ENCODE data around the gene SYT7.
A peak's percentile ranks its signal among the peaks of the same experiment; 100 is the strongest.
"Not testable (repeated sequence)": the region's sequence is repeated elsewhere in the genome, so short reads cannot be mapped to it uniquely, and the experiment has no call there.

The SYT7 gene

GRCh38 chr11:61484541-61484940 is 96.3 kb downstream of the SYT7 start:
- in situ Hi-C loops (cut with MboI; ENCODE audit: low sequenced_read_pairs, unreplicated experiment) = no loop called here
- TF ChIP-seq CTCF (IDR thresholded peaks at IDR 0.05; ENCODE audit: borderline replicate concordance, control extremely low read depth, extremely low read depth, insufficient read depth, missing control alignments) = no peak
- no peak for DNase-seq (ENCODE audit: low spot score)

- TF ChIP-seq CTCF (IDR thresholded peaks at IDR 0.05; ENCODE audit: borderline replicate concordance, control extremely low read depth, extremely low read depth, insufficient read depth, missing control alignments) = peak; percentile 52
- peak; percentile 75 for DNase-seq (ENCODE audit: low spot score)
- in situ Hi-C loops (cut with MboI; ENCODE audit: low sequenced_read_pairs, unreplicated experiment) = no loop called here
These were observed 98.4 kb downstream of the SYT7 start for GRCh38 chr11:61482513-61482912.

GRCh38 chr11:61481806-61482205 is 99.1 kb downstream of the SYT7 start:
- in situ Hi-C loops (cut with MboI; ENCODE audit: low sequenced_read_pairs, unreplicated experiment) = no loop called here
- no peak for DNase-seq (ENCODE audit: low spot score)
- TF ChIP-seq CTCF (IDR thresholded peaks at IDR 0.05; ENCODE audit: borderline replicate concordance, control extremely low read depth, extremely low read depth, insufficient read depth, missing control alignments) = no peak

GRCh38 chr11:61480994-61481335 is 99.9 kb downstream of the SYT7 start:
- no peak for TF ChIP-seq CTCF (IDR thresholded peaks at IDR 0.05; ENCODE audit: borderline replicate concordance, control extremely low read depth, extremely low read depth, insufficient read depth, missing control alignments)
- in situ Hi-C loops (cut with MboI; ENCODE audit: low sequenced_read_pairs, unreplicated experiment) = no loop called here
- no peak for DNase-seq (ENCODE audit: low spot score)

- DNase-seq (ENCODE audit: low spot score) = no peak
- in situ Hi-C loops (cut with MboI; ENCODE audit: low sequenced_read_pairs, unreplicated experiment) = no loop called here
- TF ChIP-seq CTCF (IDR thresholded peaks at IDR 0.05; ENCODE audit: borderline replicate concordance, control extremely low read depth, extremely low read depth, insufficient read depth, missing control alignments) = no peak
These were observed 100.4 kb downstream of the SYT7 start for GRCh38 chr11:61480261-61480993.

- in situ Hi-C loops (cut with MboI; ENCODE audit: low sequenced_read_pairs, unreplicated experiment); DNase-seq (ENCODE audit: low spot score): not testable (repeated sequence)
These were observed 101.4 kb downstream of the SYT7 start for GRCh38 chr11:61479360-61480058.

- in situ Hi-C loops (cut with MboI; ENCODE audit: low sequenced_read_pairs, unreplicated experiment) = no loop called here
- peak; percentile 85 for DNase-seq (ENCODE audit: low spot score)
These were observed 103.1 kb downstream of the SYT7 start for GRCh38 chr11:61477727-61478148.

More at GRCh38 chr11:61477727-61478148, 103.1 kb downstream of the SYT7 start:
- peak; percentile 89 for TF ChIP-seq CTCF (IDR thresholded peaks at IDR 0.05; ENCODE audit: borderline replicate concordance, control extremely low read depth, extremely low read depth, insufficient read depth, missing control alignments)

All from GM13976 (cell line).